Liver (tissue), 9 donors: ENCODE results near the gene RNF187. TPM values are rescaled to one million over a fixed set of nuclear protein-coding genes. Genes with fewer than 3 reads are reported as not detected.

ENCODE experiments used
- DNase-seq: peaks from one replicate; pipeline ENCODE4 v3.0.0-alpha.2; 2017; ENCODE audit warnings: low spot score
- H3K27ac ChIP-seq, 2 donors: one replicate each; pipeline ENCODE4 v1.7.0; 2013; ENCODE audit warnings: inconsistent platforms in 2 of 2, low read length in 2 of 2, control low read depth in 1 of 2, low read depth in 1 of 2, mild to moderate bottlenecking in 1 of 2
- H3K27me3 ChIP-seq, 4 donors: one replicate each; pipeline versions ENCODE4 v1.6.1 to v1.7.0; 2013; ENCODE audit warnings: low read length in 3 of 4, inconsistent platforms in 1 of 4, mild to moderate bottlenecking in 1 of 4, moderate library complexity in 1 of 4; ENCODE audit not compliant: control insufficient read depth in 4 of 4, insufficient read depth in 4 of 4
- H3K36me3 ChIP-seq, 4 donors: one replicate each; pipeline versions ENCODE4 v1.6.1 to v1.7.0; 2013; ENCODE audit warnings: low read length in 3 of 4, mild to moderate bottlenecking in 3 of 4, low read depth in 1 of 4, moderate library complexity in 1 of 4; ENCODE audit not compliant: control insufficient read depth in 4 of 4, insufficient read depth in 3 of 4
- H3K4me1 ChIP-seq, 4 donors: one replicate each; pipeline versions ENCODE4 v1.6.1 to v1.7.0; 2013; ENCODE audit warnings: low read length in 3 of 4, mild to moderate bottlenecking in 3 of 4, moderate library complexity in 1 of 4; ENCODE audit not compliant: control insufficient read depth in 4 of 4, insufficient read depth in 4 of 4
- H3K4me3 ChIP-seq, 3 donors: one replicate each; pipeline versions ENCODE4 v1.6.1 to v1.7.0; 2013; ENCODE audit warnings: low read length in 3 of 3, control low read depth in 1 of 3, low read depth in 1 of 3, mild to moderate bottlenecking in 1 of 3
- H3K9ac ChIP-seq, 2 donors: one replicate each; pipeline ENCODE4 v1.7.0; 2013; ENCODE audit warnings: low read length in 2 of 2, mild to moderate bottlenecking in 2 of 2, moderate library complexity in 2 of 2, control low read depth in 1 of 2, low read depth in 1 of 2
- H3K9me3 ChIP-seq, 4 donors: one replicate each; pipeline versions ENCODE4 v1.6.1 to v1.7.0; 2013; ENCODE audit warnings: low read length in 3 of 4; ENCODE audit not compliant: control insufficient read depth in 4 of 4
- EGR1 ChIP-seq, 2 donors: IDR thresholded peaks; 2 replicates each; pipeline ENCODE4 v1.6.1; 2016 to 2018; ENCODE audit warnings: antibody characterized with exemption in 2 of 2, low read depth in 2 of 2
- FOXA1 ChIP-seq: IDR thresholded peaks from 2 replicates; pipeline ENCODE4 v1.6.1; 2016; ENCODE audit warnings: antibody characterized with exemption
- FOXA2 ChIP-seq: IDR thresholded peaks from 2 replicates; pipeline ENCODE4 v1.6.1; 2016; ENCODE audit warnings: antibody characterized with exemption
- GABPA ChIP-seq, 2 donors: IDR thresholded peaks in 1 of 2; conservative IDR thresholded peaks in 1 of 2; 2 replicates each; pipeline ENCODE4 v1.6.1; 2016; ENCODE audit warnings: antibody characterized with exemption in 2 of 2, mild to moderate bottlenecking in 1 of 2, moderate library complexity in 1 of 2
- HNF4A ChIP-seq, 2 donors: conservative IDR thresholded peaks; 2 replicates each; pipeline ENCODE4 v1.6.1; 2016; ENCODE audit warnings: antibody characterized with exemption in 2 of 2, mild to moderate bottlenecking in 2 of 2
- HNF4G ChIP-seq: IDR thresholded peaks from 2 replicates; pipeline ENCODE4 v1.6.1; 2016; ENCODE audit warnings: antibody characterized with exemption
- JUND ChIP-seq, 2 donors: IDR thresholded peaks; 2 replicates each; pipeline ENCODE4 v1.6.1; 2016; ENCODE audit warnings: antibody characterized with exemption in 2 of 2
- NR2F2 ChIP-seq: IDR thresholded peaks from 2 replicates; pipeline ENCODE4 v1.6.1; 2016; ENCODE audit warnings: antibody characterized with exemption
- RAD21 ChIP-seq, 2 donors: IDR thresholded peaks; 2 replicates each; pipeline ENCODE4 v1.6.1; 2016; ENCODE audit warnings: antibody characterized with exemption in 2 of 2, mild to moderate bottlenecking in 2 of 2
- RXRA ChIP-seq, 2 donors: IDR thresholded peaks; 2 replicates each; pipeline ENCODE4 v1.6.1; 2017 to 2018; ENCODE audit warnings: antibody characterized with exemption in 2 of 2, mild to moderate bottlenecking in 1 of 2
- SP1 ChIP-seq: IDR thresholded peaks from 2 replicates; pipeline ENCODE4 v1.6.1; 2018; ENCODE audit warnings: antibody characterized with exemption, mild to moderate bottlenecking
- TAF1 ChIP-seq: conservative IDR thresholded peaks from 2 replicates; pipeline ENCODE4 v1.6.1; 2016; ENCODE audit warnings: antibody characterized with exemption, mild to moderate bottlenecking
- WGBS: extraction: QIAGEN DNeasy Blood & Tissue Kit; methylation state at CpG from one replicate; pipeline ENCODE4 v1.1.7; 2013; 5-methylcytosine and 5-hydroxymethylcytosine counted together
- polyA plus RNA-seq, 2 donors: library from polyadenylated mRNA; stranded (reverse) in 1 of 2; unstranded in 1 of 2; fragments of 200-250 nt in 1 of 2; fragments of >200 nt in 1 of 2; fragmentation: Nextera tagmentation in 1 of 2; extraction: Ambion mirVana in 1 of 2; gene quantifications; one replicate each; pipeline versions ENCODE4 v1.2.1 to v1.2.3, GENCODE V29; 2013 to 2015
- total RNA-seq, 2 donors: library from RNA; depleted of rRNA; stranded (reverse); fragments of >200 nt; gene quantifications; one replicate each; pipeline ENCODE4 v1.2.3, GENCODE V29; 2014
- TF ChIP-seq, protein P1 (sequence below): IDR thresholded peaks from 2 replicates; pipeline ENCODE4 v1.6.1; 2016; ENCODE audit warnings: antibody characterized with exemption, mild to moderate bottlenecking
- TF ChIP-seq, protein P2 (sequence below): IDR thresholded peaks from 2 replicates; pipeline ENCODE4 v1.6.1; 2016; ENCODE audit warnings: antibody characterized with exemption
- TF ChIP-seq, protein P3 (sequence below): IDR thresholded peaks from 2 replicates; pipeline ENCODE4 v1.6.1; 2016; ENCODE audit warnings: antibody characterized with exemption
- TF ChIP-seq, protein P4 (sequence below): IDR thresholded peaks from 2 replicates; pipeline ENCODE4 v1.6.1; 2016; ENCODE audit warnings: antibody characterized with exemption
- donor health status: healthy.
- donor health status: healthy.
- donor health status: healthy.
- donor health status: healthy.
- donor health status: healthy.

RNF187 gene
- total and polyA plus RNA-seq, 4 donors = 18.7 to 32.0 (median 23.5) TPM

DNA sequence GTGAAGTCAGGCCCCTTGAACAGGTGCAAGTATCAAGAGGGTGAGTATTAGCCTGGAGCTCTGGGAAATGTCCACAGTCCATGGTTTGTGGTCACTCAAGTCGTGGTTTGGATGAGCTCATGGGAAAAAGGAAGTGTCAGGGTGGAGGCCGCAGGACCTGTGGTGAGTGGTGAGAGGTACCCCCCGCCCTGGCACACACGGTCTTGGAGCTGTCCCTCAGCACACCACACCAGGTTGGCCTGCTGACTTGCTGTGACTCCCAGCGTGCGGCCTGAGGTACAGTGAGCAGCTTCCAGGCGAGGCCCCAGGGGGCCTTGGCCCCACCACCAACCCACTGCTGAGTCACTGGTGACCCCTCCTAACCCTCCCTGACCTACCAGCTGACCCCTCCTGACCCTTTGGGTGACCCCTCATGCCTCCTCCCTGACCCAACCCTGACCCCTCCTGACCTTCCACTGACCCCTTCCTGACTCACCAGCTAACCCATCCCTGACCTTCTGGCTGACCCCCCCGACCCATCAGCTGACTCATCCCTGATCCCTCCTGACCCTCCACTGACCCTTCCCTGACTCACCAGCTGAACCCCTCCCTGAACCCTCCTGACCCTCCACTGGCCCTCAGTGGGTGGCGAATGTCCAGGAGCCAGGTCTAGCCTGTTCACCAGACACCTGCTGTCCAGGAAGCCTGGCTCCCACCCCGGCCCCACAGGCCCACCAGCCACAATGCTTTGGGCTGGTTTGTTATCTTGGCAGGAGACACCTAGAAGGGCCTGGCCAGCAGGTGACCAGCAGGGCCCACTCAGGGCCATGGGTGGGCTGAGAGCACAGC, 34.8 kb upstream of the RNF187 start:
- H3K9ac ChIP-seq = no peak overlapping the region
- H3K9me3 ChIP-seq = no peaks in the 10 kb centered on the region
- peaks cover 0 to 4% (median 0%) of the 10 kb centered on the region in 4 donors for H3K4me1 ChIP-seq
- H3K27ac ChIP-seq = no peak overlapping the region
- no peaks in the 10 kb centered on the region for H3K36me3 ChIP-seq
- H3K4me3 ChIP-seq = no peak overlapping the region
- TF ChIP-seq TAF1 = no peak
- no peak for DNase-seq
- H3K27me3 ChIP-seq = peaks cover 0 to 2% (median 0%) of the 10 kb centered on the region in 4 donors
- WGBS = 81% methylated on average over 10 of the region's 10 CpGs

DNA sequence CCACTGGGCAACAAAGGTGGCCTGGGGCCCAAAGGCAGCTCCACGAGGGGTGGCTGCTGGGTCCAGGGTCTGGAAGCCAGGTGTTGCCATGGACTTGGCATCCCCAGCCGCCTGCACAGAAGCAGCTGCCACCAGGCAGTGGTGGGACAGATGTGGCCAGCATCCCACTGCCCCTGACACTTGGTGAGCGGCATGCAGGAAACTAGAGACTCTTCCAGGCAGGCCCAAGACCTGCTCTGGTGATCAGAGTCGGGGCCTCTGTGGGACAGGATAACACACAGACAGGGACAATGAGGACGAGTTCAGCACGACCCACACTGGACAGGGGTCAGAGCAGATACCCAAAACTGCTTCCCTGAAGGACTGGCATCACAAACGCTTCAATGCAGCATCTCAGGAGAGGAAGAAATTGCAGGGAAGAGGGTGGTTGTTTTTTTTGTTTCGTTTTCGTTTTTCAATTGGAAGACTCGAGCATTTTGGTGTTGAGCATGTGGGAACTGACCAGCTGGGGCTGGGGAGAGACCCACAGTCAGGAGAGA, 34.1 kb upstream of the RNF187 start:
- H3K27me3 ChIP-seq = peaks cover 0 to 2% (median 0%) of the 10 kb centered on the region in 4 donors
- DNase-seq = no peak
- H3K9ac ChIP-seq = no peak overlapping the region
- H3K9me3 ChIP-seq = no peaks in the 10 kb centered on the region
- TF ChIP-seq, protein P1, sequence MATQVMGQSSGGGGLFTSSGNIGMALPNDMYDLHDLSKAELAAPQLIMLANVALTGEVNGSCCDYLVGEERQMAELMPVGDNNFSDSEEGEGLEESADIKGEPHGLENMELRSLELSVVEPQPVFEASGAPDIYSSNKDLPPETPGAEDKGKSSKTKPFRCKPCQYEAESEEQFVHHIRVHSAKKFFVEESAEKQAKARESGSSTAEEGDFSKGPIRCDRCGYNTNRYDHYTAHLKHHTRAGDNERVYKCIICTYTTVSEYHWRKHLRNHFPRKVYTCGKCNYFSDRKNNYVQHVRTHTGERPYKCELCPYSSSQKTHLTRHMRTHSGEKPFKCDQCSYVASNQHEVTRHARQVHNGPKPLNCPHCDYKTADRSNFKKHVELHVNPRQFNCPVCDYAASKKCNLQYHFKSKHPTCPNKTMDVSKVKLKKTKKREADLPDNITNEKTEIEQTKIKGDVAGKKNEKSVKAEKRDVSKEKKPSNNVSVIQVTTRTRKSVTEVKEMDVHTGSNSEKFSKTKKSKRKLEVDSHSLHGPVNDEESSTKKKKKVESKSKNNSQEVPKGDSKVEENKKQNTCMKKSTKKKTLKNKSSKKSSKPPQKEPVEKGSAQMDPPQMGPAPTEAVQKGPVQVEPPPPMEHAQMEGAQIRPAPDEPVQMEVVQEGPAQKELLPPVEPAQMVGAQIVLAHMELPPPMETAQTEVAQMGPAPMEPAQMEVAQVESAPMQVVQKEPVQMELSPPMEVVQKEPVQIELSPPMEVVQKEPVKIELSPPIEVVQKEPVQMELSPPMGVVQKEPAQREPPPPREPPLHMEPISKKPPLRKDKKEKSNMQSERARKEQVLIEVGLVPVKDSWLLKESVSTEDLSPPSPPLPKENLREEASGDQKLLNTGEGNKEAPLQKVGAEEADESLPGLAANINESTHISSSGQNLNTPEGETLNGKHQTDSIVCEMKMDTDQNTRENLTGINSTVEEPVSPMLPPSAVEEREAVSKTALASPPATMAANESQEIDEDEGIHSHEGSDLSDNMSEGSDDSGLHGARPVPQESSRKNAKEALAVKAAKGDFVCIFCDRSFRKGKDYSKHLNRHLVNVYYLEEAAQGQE = no peak
- TF ChIP-seq TAF1 = no peak
- no peak for TF ChIP-seq SP1
- no peak for TF ChIP-seq GABPA (IDR thresholded peaks at IDR 0.05 in 1 of 2, conservative IDR thresholded peaks at IDR 0.05 in 1 of 2)
- no peak for TF ChIP-seq EGR1 (IDR thresholded peaks at IDR 0.05; ENCODE audit: low read depth in 2 of 2)
- no peak overlapping the region for H3K27ac ChIP-seq
- no peak overlapping the region for H3K4me3 ChIP-seq
- H3K36me3 ChIP-seq = no peaks in the 10 kb centered on the region
- WGBS = 81% methylated on average over 10 of the region's 10 CpGs
- H3K4me1 ChIP-seq = peaks cover 0 to 9% (median 0%) of the 10 kb centered on the region in 4 donors

DNA sequence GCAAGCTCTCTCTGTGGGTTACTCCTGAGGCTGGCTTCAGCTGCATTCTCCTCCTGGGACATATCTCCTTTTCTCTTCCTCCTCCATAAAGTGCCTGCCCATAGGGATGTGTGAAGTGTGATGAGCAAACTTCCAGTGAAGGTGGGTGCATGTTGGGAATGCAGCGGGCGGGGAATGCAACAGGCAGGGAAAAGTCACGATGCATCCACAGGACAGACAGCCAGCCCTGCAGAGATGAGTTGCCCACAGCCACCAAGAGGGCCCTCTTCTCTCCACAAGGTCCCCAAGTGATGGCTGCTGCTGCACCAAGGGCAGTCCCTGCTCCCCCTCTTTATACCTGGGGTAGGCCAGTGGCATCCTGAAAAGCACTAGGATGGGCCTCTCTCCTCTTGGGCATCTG, 33.6 kb upstream of the RNF187 start:
- 97% methylated on average over 3 of the region's 3 CpGs for WGBS
- peaks cover 0 to 14% (median 2%) of the 10 kb centered on the region in 4 donors for H3K4me1 ChIP-seq
- TF ChIP-seq RAD21 (IDR thresholded peaks at IDR 0.05) (no peak), TAF1 (no peak), FOXA2 (no peak), JUND (IDR thresholded peaks at IDR 0.05) (no peak), HNF4A (conservative IDR thresholded peaks at IDR 0.05) (no peak), NR2F2 (no peak), SP1 (no peak), HNF4G (no peak), FOXA1 (no peak), RXRA (IDR thresholded peaks at IDR 0.05) (no peak)
- TF ChIP-seq, protein P1 = no peak
- TF ChIP-seq, protein P2, sequence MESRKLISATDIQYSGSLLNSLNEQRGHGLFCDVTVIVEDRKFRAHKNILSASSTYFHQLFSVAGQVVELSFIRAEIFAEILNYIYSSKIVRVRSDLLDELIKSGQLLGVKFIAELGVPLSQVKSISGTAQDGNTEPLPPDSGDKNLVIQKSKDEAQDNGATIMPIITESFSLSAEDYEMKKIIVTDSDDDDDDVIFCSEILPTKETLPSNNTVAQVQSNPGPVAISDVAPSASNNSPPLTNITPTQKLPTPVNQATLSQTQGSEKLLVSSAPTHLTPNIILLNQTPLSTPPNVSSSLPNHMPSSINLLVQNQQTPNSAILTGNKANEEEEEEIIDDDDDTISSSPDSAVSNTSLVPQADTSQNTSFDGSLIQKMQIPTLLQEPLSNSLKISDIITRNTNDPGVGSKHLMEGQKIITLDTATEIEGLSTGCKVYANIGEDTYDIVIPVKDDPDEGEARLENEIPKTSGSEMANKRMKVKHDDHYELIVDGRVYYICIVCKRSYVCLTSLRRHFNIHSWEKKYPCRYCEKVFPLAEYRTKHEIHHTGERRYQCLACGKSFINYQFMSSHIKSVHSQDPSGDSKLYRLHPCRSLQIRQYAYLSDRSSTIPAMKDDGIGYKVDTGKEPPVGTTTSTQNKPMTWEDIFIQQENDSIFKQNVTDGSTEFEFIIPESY = no peak
- TF ChIP-seq, protein P3, sequence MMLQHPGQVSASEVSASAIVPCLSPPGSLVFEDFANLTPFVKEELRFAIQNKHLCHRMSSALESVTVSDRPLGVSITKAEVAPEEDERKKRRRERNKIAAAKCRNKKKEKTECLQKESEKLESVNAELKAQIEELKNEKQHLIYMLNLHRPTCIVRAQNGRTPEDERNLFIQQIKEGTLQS = no peak
- TF ChIP-seq, protein P4, sequence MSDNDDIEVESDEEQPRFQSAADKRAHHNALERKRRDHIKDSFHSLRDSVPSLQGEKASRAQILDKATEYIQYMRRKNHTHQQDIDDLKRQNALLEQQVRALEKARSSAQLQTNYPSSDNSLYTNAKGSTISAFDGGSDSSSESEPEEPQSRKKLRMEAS = no peak

More for the DNA sequence above, 33.6 kb upstream of the RNF187 start:
- H3K36me3 ChIP-seq = no peaks in the 10 kb centered on the region
- DNase-seq = no peak
- H3K4me3 ChIP-seq = no peak overlapping the region
- no peak overlapping the region for H3K27ac ChIP-seq
- H3K9ac ChIP-seq = no peak overlapping the region
- H3K27me3 ChIP-seq = peaks cover 0 to 2% (median 0%) of the 10 kb centered on the region in 4 donors
- H3K9me3 ChIP-seq = no peaks in the 10 kb centered on the region
